Measurements from ENCODE around the gene ZNF248.
"Not testable (repeated sequence)": the region's sequence is repeated elsewhere in the genome, so short reads cannot be mapped to it uniquely, and the experiment has no call there.

ZNF248 gene

GRCh38 chr10:37739181-37739580 lies 118.2 kb downstream of the ZNF248 start:
- no peak for DNase-seq (ENCODE audit: low read depth)

GRCh38 chr10:37738241-37738640 lies 119.2 kb downstream of the ZNF248 start:
- DNase-seq (ENCODE audit: low read depth), result not testable (repeated sequence)

DNA sequence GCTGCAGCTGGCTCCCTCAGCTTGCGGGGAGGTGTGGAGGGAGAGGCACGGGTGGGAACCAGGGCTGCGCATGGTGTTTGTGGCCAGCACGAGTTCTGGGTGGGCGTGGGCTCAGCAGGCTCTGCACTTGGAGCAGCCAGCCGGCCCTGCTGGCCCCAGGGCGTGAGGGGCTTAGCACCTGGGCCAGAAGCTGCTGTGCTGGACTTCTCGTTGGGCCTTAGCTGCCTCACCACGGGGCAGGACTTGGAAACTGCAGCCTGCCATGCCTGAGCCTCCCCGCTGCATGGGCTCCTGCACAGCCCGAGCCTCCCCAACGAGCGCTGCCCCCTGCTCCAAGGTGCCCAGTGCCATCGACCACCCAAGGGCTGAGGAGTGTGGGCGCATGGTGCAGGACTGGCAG lies 120.1 kb downstream of the ZNF248 start:
- no peak for DNase-seq (ENCODE audit: low read depth)

DNA sequence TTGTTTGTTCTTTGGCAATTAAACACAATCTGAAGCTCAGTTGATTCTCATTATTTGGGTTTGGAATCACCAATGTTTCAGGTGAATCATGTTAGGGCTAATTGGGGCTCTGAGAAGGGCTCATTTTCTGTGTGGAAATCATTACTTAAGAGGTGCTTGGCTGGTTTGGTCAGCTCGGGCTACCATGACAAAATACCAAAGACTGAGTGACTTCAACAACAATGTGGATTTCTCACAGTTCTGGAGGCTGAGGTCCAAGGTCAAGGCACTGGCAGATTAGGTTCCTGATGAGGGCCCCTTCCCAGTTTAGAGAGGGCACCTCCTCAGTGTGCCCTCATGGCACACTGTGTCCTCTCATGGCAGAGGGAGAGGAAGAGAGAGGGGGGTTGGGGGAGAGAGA lies 121.3 kb downstream of the ZNF248 start:
- DNase-seq (ENCODE audit: low read depth), result no peak

GRCh38 chr10:37734971-37735370 lies 122.4 kb downstream of the ZNF248 start:
- no peak for DNase-seq (ENCODE audit: low read depth)

Data from activated gamma-delta T cell treated with anti-CD3 and anti-CD28 coated beads, Interleukin-2, amount 50 U/mL, for 16 hours (primary cell).